Measurements from ENCODE around the gene VSTM2B.
"Not testable (repeated sequence)": the region's sequence is repeated elsewhere in the genome, so short reads cannot be mapped to it uniquely, and the experiment has no call there.

The VSTM2B gene

GRCh38 chr19:29532956-29533355 lies 7.2 kb downstream of the VSTM2B start:
- no peak for DNase-seq

GRCh38 chr19:29533578-29534544 lies 8.1 kb downstream of the VSTM2B start:
- no peak for DNase-seq

GRCh38 chr19:29535214-29535831 lies 9.5 kb downstream of the VSTM2B start:
- no peak for DNase-seq

GRCh38 chr19:29535984-29536508 lies 10.3 kb downstream of the VSTM2B start:
- no peak for DNase-seq

- no peak for DNase-seq
Observed at GRCh38 chr19:29537181-29537580, 11.4 kb downstream of the VSTM2B start.

GRCh38 chr19:29537601-29538000 lies 11.8 kb downstream of the VSTM2B start:
- DNase-seq, result no peak

GRCh38 chr19:29538146-29538545 lies 12.4 kb downstream of the VSTM2B start:
- no peak for DNase-seq

- no peak for DNase-seq
Observed at GRCh38 chr19:29538651-29539050, 12.9 kb downstream of the VSTM2B start.

- no peak for DNase-seq
Observed at GRCh38 chr19:29539131-29539530, 13.3 kb downstream of the VSTM2B start.

GRCh38 chr19:29539670-29540069 lies 13.9 kb downstream of the VSTM2B start:
- DNase-seq, result no peak

GRCh38 chr19:29540114-29540513 lies 14.3 kb downstream of the VSTM2B start:
- no peak for DNase-seq

GRCh38 chr19:29541473-29542253 lies 15.9 kb downstream of the VSTM2B start:
- DNase-seq, result no peak

- DNase-seq, result no peak
Observed at GRCh38 chr19:29542327-29542726, 16.5 kb downstream of the VSTM2B start.

- DNase-seq, result no peak
Observed at GRCh38 chr19:29542776-29543175, 17.0 kb downstream of the VSTM2B start.

GRCh38 chr19:29543381-29543780 lies 17.6 kb downstream of the VSTM2B start:
- no peak for DNase-seq

GRCh38 chr19:29544656-29545360 lies 19.0 kb downstream of the VSTM2B start:
- no peak for DNase-seq

- not testable (repeated sequence) for DNase-seq
Observed at GRCh38 chr19:29545447-29545846, 19.7 kb downstream of the VSTM2B start.

- no peak for DNase-seq
Observed at GRCh38 chr19:29545866-29546582, 20.2 kb downstream of the VSTM2B start.

GRCh38 chr19:29546583-29547190 lies 20.9 kb downstream of the VSTM2B start:
- no peak for DNase-seq

GRCh38 chr19:29547361-29547960 lies 21.7 kb downstream of the VSTM2B start:
- no peak for DNase-seq

GRCh38 chr19:29547981-29548380 lies 22.2 kb downstream of the VSTM2B start:
- DNase-seq, result no peak

Data from DMS153 (cell line).